ENCODE measurements around the gene STXBP1. TPM values are rescaled to one million over a fixed set of nuclear protein-coding genes. Genes with fewer than 3 reads are reported as not detected.
"Not testable (repeated sequence)": the region's sequence is repeated elsewhere in the genome, so short reads cannot be mapped to it uniquely, and the experiment has no call there.

The STXBP1 gene
- total RNA-seq, 1 donor from 2014 or later, result 10.3 TPM

GRCh38 chr9:127613583-127613954 is 1.5 kb downstream of the STXBP1 start:
- DNase-seq (ENCODE audit: low read depth in 2 of 2), result peak; percentile 28 to 33

- DNase-seq (ENCODE audit: low read depth in 2 of 2), result no peak
Observed at GRCh38 chr9:127614961-127615360, 2.9 kb downstream of the STXBP1 start.

GRCh38 chr9:127621339-127621970 is 9.4 kb downstream of the STXBP1 start:
- DNase-seq (ENCODE audit: low read depth in 2 of 2), result not testable (repeated sequence)

- no peak for DNase-seq (ENCODE audit: low read depth in 2 of 2)
Observed at GRCh38 chr9:127626752-127627493, 14.8 kb downstream of the STXBP1 start.

- no peak for DNase-seq (ENCODE audit: low read depth in 2 of 2)
Observed at GRCh38 chr9:127627494-127627855, 15.4 kb downstream of the STXBP1 start.

GRCh38 chr9:127628758-127629467 is 16.8 kb downstream of the STXBP1 start:
- no peak for DNase-seq (ENCODE audit: low read depth in 2 of 2)

GRCh38 chr9:127629468-127630081 is 17.5 kb downstream of the STXBP1 start:
- no peak for DNase-seq (ENCODE audit: low read depth in 2 of 2)

- DNase-seq (ENCODE audit: low read depth in 2 of 2), result no peak
Observed at GRCh38 chr9:127633216-127633862, 21.3 kb downstream of the STXBP1 start.

GRCh38 chr9:127634021-127634420 is 21.9 kb downstream of the STXBP1 start:
- DNase-seq (ENCODE audit: low read depth in 2 of 2), result peak; percentile 59 to 63

- DNase-seq (ENCODE audit: low read depth in 2 of 2), result peak in 1 of 2 donors; percentile 17
Observed at GRCh38 chr9:127634698-127635097, 22.6 kb downstream of the STXBP1 start.

GRCh38 chr9:127635201-127635735 is 23.2 kb downstream of the STXBP1 start:
- DNase-seq (ENCODE audit: low read depth in 2 of 2), result no peak

GRCh38 chr9:127637322-127637847 is 25.3 kb downstream of the STXBP1 start:
- peak; percentile 69 to 76 for DNase-seq (ENCODE audit: low read depth in 2 of 2)

- DNase-seq (ENCODE audit: low read depth in 2 of 2), result no peak
Observed at GRCh38 chr9:127640908-127641545, 28.9 kb downstream of the STXBP1 start.

- no peak for DNase-seq (ENCODE audit: low read depth in 2 of 2)
Observed at GRCh38 chr9:127642082-127642740, 30.1 kb downstream of the STXBP1 start.

- DNase-seq (ENCODE audit: low read depth in 2 of 2), result no peak
Observed at GRCh38 chr9:127644146-127644827, 32.2 kb downstream of the STXBP1 start.

GRCh38 chr9:127644943-127645342 is 32.9 kb downstream of the STXBP1 start:
- DNase-seq (ENCODE audit: low read depth in 2 of 2), result peak in 1 of 2 donors; percentile 49

GRCh38 chr9:127647451-127647850 is 35.4 kb downstream of the STXBP1 start:
- no peak for DNase-seq (ENCODE audit: low read depth in 2 of 2)

- DNase-seq (ENCODE audit: low read depth in 2 of 2), result no peak
Observed at GRCh38 chr9:127650518-127650917, 38.4 kb downstream of the STXBP1 start.

Data from lung microvascular endothelial cell (primary cell).